OCI-LY7 (cell line): Measurements from ENCODE around the gene PKN3. TPM values are rescaled to one million over a fixed set of nuclear protein-coding genes. Genes with fewer than 3 reads are reported as not detected.
"Not testable (repeated sequence)": the region's sequence is repeated elsewhere in the genome, so short reads cannot be mapped to it uniquely, and the experiment has no call there.

Experiments used
- BruUV-seq: library from RNA; stranded (reverse); fragments of 400-500 nt; replicated peaks from 2 replicates; lab custom pipeline; 2021; lab: Mats Ljungman, UMichigan
- CTCF ChIA-PET: fragments of 300-600 bp; sonication (Branson Sonifier 250); formaldehyde crosslinking; loops from one replicate; lab custom pipeline; 2022; ENCODE audit warnings: antibody characterized with exemption; ENCODE audit not compliant: unreplicated experiment; lab: Charles Lee
- POLR2A ChIA-PET: fragments of 300-600 bp; sonication (Branson Sonifier 250); formaldehyde crosslinking; loops from one replicate; lab custom pipeline; 2022; ENCODE audit warnings: antibody characterized with exemption; lab: Charles Lee
- DNase-seq: peaks from one replicate; pipeline ENCODE4 v3.0.0-alpha.2; 2015; ENCODE audit warnings: low spot score
- H2AFZ ChIP-seq: fragments of 200-600 bp; sonication (generic), shearing (Covaris generic); 2 replicates; pipeline ENCODE4 v1.6.1; 2014; ENCODE audit warnings: mild to moderate bottlenecking, antibody characterized with exemption, low read length, moderate library complexity
- H3K27ac ChIP-seq: fragments of 200-600 bp; sonication (generic); 2 replicates; pipeline ENCODE4 v1.5.1; 2014; ENCODE audit warnings: mixed run types, low read depth, mild to moderate bottlenecking, moderate library complexity, low read length, inconsistent platforms; ENCODE audit not compliant: poor library complexity, severe bottlenecking
- H3K36me3 ChIP-seq: fragments of 200-600 bp; sonication (generic); 2 replicates; pipeline ENCODE4 v1.6.1; 2014; ENCODE audit warnings: mild to moderate bottlenecking, antibody characterized with exemption, low read length, moderate library complexity, mixed read lengths; ENCODE audit not compliant: insufficient read depth
- H3K4me1 ChIP-seq: fragments of 200-600 bp; sonication (generic); 2 replicates; pipeline ENCODE4 v1.5.1; 2014; ENCODE audit warnings: mild to moderate bottlenecking, low read length; ENCODE audit not compliant: insufficient read depth, poor library complexity, severe bottlenecking
- H3K4me2 ChIP-seq: fragments of 200-600 bp; sonication (generic); 2 replicates; pipeline ENCODE4 v1.6.1; 2014; ENCODE audit warnings: mild to moderate bottlenecking, low read length
- H3K4me3 ChIP-seq: fragments of 200-600 bp; sonication (generic); 2 replicates; pipeline ENCODE4 v1.5.1; 2014; ENCODE audit warnings: mild to moderate bottlenecking, low read depth, low read length; ENCODE audit not compliant: poor library complexity, severe bottlenecking
- H3K79me2 ChIP-seq: fragments of 200-600 bp; sonication (generic); 2 replicates; pipeline ENCODE4 v1.6.1; 2016; ENCODE audit warnings: low read depth, mild to moderate bottlenecking, low read length, moderate library complexity, mixed read lengths; ENCODE audit not compliant: insufficient read depth
- H3K9me2 ChIP-seq: fragments of 200-600 bp; sonication (generic); 2 replicates; pipeline ENCODE4 v1.6.1; 2016; ENCODE audit warnings: mild to moderate bottlenecking, low read length, mixed read lengths; ENCODE audit not compliant: insufficient read depth
- H3K9me3 ChIP-seq: fragments of 200-600 bp; sonication (generic); 2 replicates; pipeline ENCODE4 v1.6.1; 2014; ENCODE audit warnings: mild to moderate bottlenecking, mixed run types, low read length, mixed read lengths
- H4K20me1 ChIP-seq: fragments of 200-600 bp; sonication (generic); 2 replicates; pipeline ENCODE4 v1.6.1; 2014; ENCODE audit warnings: mild to moderate bottlenecking, antibody characterized with exemption, low read length, moderate library complexity, mixed read lengths; ENCODE audit not compliant: insufficient read depth
- EZH2phosphoT487 ChIP-seq: fragments of 200-600 bp; sonication (generic); IDR thresholded peaks from 2 replicates; pipeline ENCODE4 v1.6.1; 2018; ENCODE audit warnings: low read depth, borderline replicate concordance, mild to moderate bottlenecking, mixed run types, antibody characterized with exemption, low read length, moderate library complexity, mixed read lengths
- intact Hi-C: fragments of 100-400 bp; cut with micrococcal nuclease; formaldehyde crosslinking; loops from one replicate; pipeline ENCODE4 v1.10.0; 2022; ENCODE audit not compliant: unreplicated experiment
- total RNA-seq, 2 experiments: library from RNA; depleted of rRNA in 1 of 2; stranded (reverse); fragments of >200 nt in 1 of 2; shearing (Covaris generic) in 1 of 2; gene quantifications; 2 replicates each; pipeline ENCODE4 v1.2.3, GENCODE V29; 2014 to 2022
- TF ChIP-seq, protein P1 (sequence below): fragments of 200-600 bp; sonication (generic); conservative IDR thresholded peaks from 2 replicates; pipeline ENCODE4 v1.5.1; 2014; ENCODE audit warnings: mild to moderate bottlenecking, antibody characterized with exemption, low read length, moderate library complexity, mixed read lengths

The PKN3 gene
- total RNA-seq, 2 experiments from 2014 or later = 1.5 to 3.3 TPM

DNA sequence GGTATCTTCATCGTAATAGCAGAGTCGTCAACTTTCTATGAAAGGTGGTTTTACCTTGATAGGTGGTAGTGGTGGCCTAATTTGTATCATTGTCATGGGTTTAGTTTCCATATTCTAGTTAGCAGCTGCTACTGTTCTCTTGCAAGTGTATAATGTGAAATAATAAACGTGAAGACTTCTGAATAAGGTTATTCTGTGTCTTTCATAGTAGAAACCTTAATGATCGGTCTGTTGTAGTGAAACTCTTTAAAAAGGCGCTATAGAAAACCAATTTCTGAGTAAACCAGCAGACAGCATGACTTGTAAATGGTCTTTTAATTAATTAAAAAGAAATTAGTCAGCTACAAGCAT, 11.6 kb upstream of the PKN3 start:
- Histone ChIP-seq H3K4me2 (peak overlapping the region; percentile 93), H3K9me2 (no peaks in the 10 kb centered on the region), H3K36me3 (peaks cover 65% of the 10 kb centered on the region), H3K79me2 (peaks cover 76% of the 10 kb centered on the region), H3K27ac (peak overlapping the region; percentile 59), H4K20me1 (peaks cover 34% of the 10 kb centered on the region), H2AFZ (no peak overlapping the region), H3K4me1 (peaks cover 40% of the 10 kb centered on the region), H3K4me3 (peak overlapping the region; percentile 92), H3K9me3 (no peaks in the 10 kb centered on the region)
- intact Hi-C loops = no loop called here
- TF ChIP-seq, protein P1, sequence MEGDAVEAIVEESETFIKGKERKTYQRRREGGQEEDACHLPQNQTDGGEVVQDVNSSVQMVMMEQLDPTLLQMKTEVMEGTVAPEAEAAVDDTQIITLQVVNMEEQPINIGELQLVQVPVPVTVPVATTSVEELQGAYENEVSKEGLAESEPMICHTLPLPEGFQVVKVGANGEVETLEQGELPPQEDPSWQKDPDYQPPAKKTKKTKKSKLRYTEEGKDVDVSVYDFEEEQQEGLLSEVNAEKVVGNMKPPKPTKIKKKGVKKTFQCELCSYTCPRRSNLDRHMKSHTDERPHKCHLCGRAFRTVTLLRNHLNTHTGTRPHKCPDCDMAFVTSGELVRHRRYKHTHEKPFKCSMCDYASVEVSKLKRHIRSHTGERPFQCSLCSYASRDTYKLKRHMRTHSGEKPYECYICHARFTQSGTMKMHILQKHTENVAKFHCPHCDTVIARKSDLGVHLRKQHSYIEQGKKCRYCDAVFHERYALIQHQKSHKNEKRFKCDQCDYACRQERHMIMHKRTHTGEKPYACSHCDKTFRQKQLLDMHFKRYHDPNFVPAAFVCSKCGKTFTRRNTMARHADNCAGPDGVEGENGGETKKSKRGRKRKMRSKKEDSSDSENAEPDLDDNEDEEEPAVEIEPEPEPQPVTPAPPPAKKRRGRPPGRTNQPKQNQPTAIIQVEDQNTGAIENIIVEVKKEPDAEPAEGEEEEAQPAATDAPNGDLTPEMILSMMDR = no peak
- no peak for DNase-seq
- ChIA-PET CTCF (no interaction called here), POLR2A (interaction anchor here (1.3 kb wide), 1 partner anchor 34 kb away, joined by 3 read pairs; no protein-coding TSS in a partner anchor)
- no TSS peak for BruUV-seq

DNA sequence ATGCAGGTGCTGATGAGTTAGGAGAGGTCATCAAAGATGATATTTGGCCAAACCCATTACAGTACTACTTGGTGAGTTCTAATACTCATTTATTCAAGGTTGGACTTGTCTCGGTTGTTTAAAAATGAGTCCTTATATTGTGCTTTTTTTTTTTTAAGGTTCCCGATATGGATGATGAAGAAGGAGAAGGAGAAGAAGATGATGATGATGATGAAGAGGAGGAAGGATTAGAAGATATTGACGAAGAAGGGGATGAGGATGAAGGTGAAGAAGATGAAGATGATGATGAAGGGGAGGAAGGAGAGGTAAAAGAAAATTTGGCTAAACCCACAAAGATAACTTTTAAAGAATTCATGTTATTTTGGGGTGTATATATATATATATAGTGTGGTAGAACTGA, 8.6 kb upstream of the PKN3 start:
- intact Hi-C loops, BruUV-seq, H3K4me3 ChIP-seq, H3K27ac ChIP-seq, DNase-seq, H3K9me3 ChIP-seq, H2AFZ ChIP-seq, H3K9me2 ChIP-seq, H3K4me2 ChIP-seq, CTCF ChIA-PET: not testable (repeated sequence)
- H3K4me1 ChIP-seq = peaks cover 16% of the 10 kb centered on the region
- H3K36me3 ChIP-seq = peaks cover 79% of the 10 kb centered on the region
- peaks cover 46% of the 10 kb centered on the region for H3K79me2 ChIP-seq
- POLR2A ChIA-PET = interaction anchor here (1.2 kb wide), 1 partner anchor 39 kb away, joined by 4 read pairs; no protein-coding TSS in a partner anchor
- H4K20me1 ChIP-seq = peaks cover 29% of the 10 kb centered on the region

GRCh38 chr9:128694344-128694743, 8.0 kb upstream of the PKN3 start:
- H3K4me3 ChIP-seq = no peak overlapping the region
- TF ChIP-seq, protein P1 = no peak
- no peak for TF ChIP-seq EZH2phosphoT487
- H3K4me2 ChIP-seq = no peak overlapping the region
- H3K4me1 ChIP-seq = peaks cover 16% of the 10 kb centered on the region
- no TSS peak for BruUV-seq
- H3K36me3 ChIP-seq = peaks cover 84% of the 10 kb centered on the region
- H3K79me2 ChIP-seq = peaks cover 46% of the 10 kb centered on the region
- H2AFZ ChIP-seq = no peak overlapping the region
- DNase-seq = no peak
- no peaks in the 10 kb centered on the region for H3K9me3 ChIP-seq
- peaks cover 29% of the 10 kb centered on the region for H4K20me1 ChIP-seq
- H3K9me2 ChIP-seq = no peaks in the 10 kb centered on the region
- no peak overlapping the region for H3K27ac ChIP-seq
- ChIA-PET POLR2A (no interaction called here), CTCF (no interaction called here)
- intact Hi-C loops = no loop called here
